Karpas-422 (cell line): ENCODE results near the gene ZFP64. TPM values are rescaled to one million over a fixed set of nuclear protein-coding genes. Genes with fewer than 3 reads are reported as not detected.

ENCODE experiments used
- DNase-seq: peaks from one replicate; pipeline ENCODE4 v3.0.0-alpha.2; 2015
- H2AFZ ChIP-seq: fragments of 200-600 bp; sonication (generic); 2 replicates; pipeline ENCODE4 v1.6.1; 2014; ENCODE audit warnings: antibody characterized with exemption, low read length, mixed read lengths
- H3K27ac ChIP-seq: fragments of 200-600 bp; sonication (generic); 2 replicates; pipeline ENCODE4 v1.5.1; 2014; ENCODE audit warnings: mild to moderate bottlenecking, low read length, moderate library complexity
- H3K27me3 ChIP-seq: fragments of 200-600 bp; sonication (generic); 2 replicates; pipeline ENCODE4 v1.6.1; 2014; ENCODE audit warnings: low read length, mixed read lengths
- H3K36me3 ChIP-seq: fragments of 200-600 bp; sonication (generic); 2 replicates; pipeline ENCODE4 v1.6.1; 2014; ENCODE audit warnings: low read length, mixed read lengths; ENCODE audit not compliant: insufficient read depth
- H3K4me1 ChIP-seq: fragments of 200-600 bp; sonication (generic); 2 replicates; pipeline ENCODE4 v1.6.1; 2014; ENCODE audit warnings: mild to moderate bottlenecking, low read length, mixed read lengths
- H3K4me2 ChIP-seq: fragments of 200-600 bp; sonication (generic); 2 replicates; pipeline ENCODE4 v1.6.1; 2014; ENCODE audit warnings: low read length, low read depth, mild to moderate bottlenecking; ENCODE audit not compliant: poor library complexity, severe bottlenecking
- H3K4me3 ChIP-seq: fragments of 200-600 bp; sonication (generic); 2 replicates; pipeline ENCODE4 v1.5.1; 2014; ENCODE audit warnings: mild to moderate bottlenecking, antibody characterized with exemption, low read length, mixed read lengths
- H3K79me2 ChIP-seq: fragments of 200-600 bp; sonication (generic); 2 replicates; pipeline ENCODE4 v1.6.1; 2014; ENCODE audit warnings: mild to moderate bottlenecking, low read length, mixed read lengths
- H3K9ac ChIP-seq: fragments of 200-600 bp; sonication (generic); 2 replicates; pipeline ENCODE4 v1.6.0; 2014; ENCODE audit warnings: low read length
- H3K9me2 ChIP-seq: fragments of 200-600 bp; sonication (generic), shearing (Covaris generic); replicated peaks from 2 replicates; pipeline ENCODE4 v1.6.0; 2014; ENCODE audit warnings: mild to moderate bottlenecking, low read length, moderate library complexity; ENCODE audit not compliant: insufficient read depth
- H3K9me3 ChIP-seq: fragments of 300-700, 200-600 bp; sonication (generic); 2 replicates; pipeline ENCODE4 v1.6.1; 2014; ENCODE audit warnings: low read length, mixed read lengths
- H4K20me1 ChIP-seq: fragments of 200-600 bp; sonication (generic); 2 replicates; pipeline ENCODE4 v1.6.1; 2014; ENCODE audit warnings: mild to moderate bottlenecking, antibody characterized with exemption, low read length, low read depth; ENCODE audit not compliant: insufficient read depth
- total RNA-seq: library from RNA; depleted of rRNA; stranded (reverse); fragments of >200 nt; shearing (Covaris generic); gene quantifications from 2 replicates; pipeline ENCODE4 v1.2.3, GENCODE V29; 2014; ENCODE audit warnings: low replicate concordance

The ZFP64 gene
- total RNA-seq, 1 experiment from 2014 or later, result 5.9 TPM

GRCh38 chr20:52212943-52213342, 21.4 kb upstream of the ZFP64 start:
- Histone ChIP-seq H3K4me1 (peaks cover 7% of the 10 kb centered on the region), H3K9me3 (peaks cover 3% of the 10 kb centered on the region; the same call in 1 of the 2 replicates), H3K9ac (no peak overlapping the region), H2AFZ (no peak overlapping the region), H3K27ac (no peak overlapping the region), H3K9me2 (no peaks in the 10 kb centered on the region), H3K36me3 (no peaks in the 10 kb centered on the region), H4K20me1 (no peaks in the 10 kb centered on the region), H3K27me3 (no peaks in the 10 kb centered on the region; the same call in 1 of the 2 replicates), H3K4me3 (no peak overlapping the region), H3K4me2 (no peak overlapping the region), H3K79me2 (no peaks in the 10 kb centered on the region)
- DNase-seq, result no peak

- H4K20me1 ChIP-seq, result no peaks in the 10 kb centered on the region
- H3K27ac ChIP-seq, result no peak overlapping the region
- H2AFZ ChIP-seq, result no peak overlapping the region
- H3K9me2 ChIP-seq, result no peaks in the 10 kb centered on the region
- H3K4me2 ChIP-seq, result no peak overlapping the region
- DNase-seq, result no peak
- no peaks in the 10 kb centered on the region for H3K36me3 ChIP-seq
- no peak overlapping the region for H3K4me3 ChIP-seq
- H3K9ac ChIP-seq, result no peak overlapping the region
- no peaks in the 10 kb centered on the region for H3K79me2 ChIP-seq
- H3K9me3 ChIP-seq, result peaks cover 3% of the 10 kb centered on the region; the same call in 1 of the 2 replicates
- H3K4me1 ChIP-seq, result peaks cover 7% of the 10 kb centered on the region
- no peaks in the 10 kb centered on the region; the same call in 1 of the 2 replicates for H3K27me3 ChIP-seq
These were observed 18.7 kb upstream of the ZFP64 start for GRCh38 chr20:52210037-52210990.

- Histone ChIP-seq H3K27ac (no peak overlapping the region), H3K36me3 (no peaks in the 10 kb centered on the region), H2AFZ (no peak overlapping the region), H3K4me2 (no peak overlapping the region), H3K27me3 (no peaks in the 10 kb centered on the region; the same call in 1 of the 2 replicates), H3K4me3 (no peak overlapping the region), H4K20me1 (no peaks in the 10 kb centered on the region), H3K9me3 (peaks cover 3% of the 10 kb centered on the region; the same call in 1 of the 2 replicates), H3K4me1 (peaks cover 7% of the 10 kb centered on the region), H3K9ac (no peak overlapping the region), H3K79me2 (no peaks in the 10 kb centered on the region), H3K9me2 (no peaks in the 10 kb centered on the region)
- DNase-seq, result no peak
These were observed 17.6 kb upstream of the ZFP64 start for GRCh38 chr20:52209154-52209571.

- H4K20me1 ChIP-seq, result no peaks in the 10 kb centered on the region
- no peak overlapping the region for H3K27ac ChIP-seq
These were observed 15.6 kb upstream of the ZFP64 start for GRCh38 chr20:52207020-52207810.

GRCh38 chr20:52204136-52204535, 12.6 kb upstream of the ZFP64 start:
- Histone ChIP-seq H2AFZ (no peak overlapping the region), H3K27me3 (no peaks in the 10 kb centered on the region)

More at GRCh38 chr20:52207020-52207810, 15.6 kb upstream of the ZFP64 start:
- Histone ChIP-seq H3K9me2 (no peaks in the 10 kb centered on the region), H2AFZ (no peak overlapping the region), H3K4me3 (no peak overlapping the region), H3K4me2 (no peak overlapping the region), H3K9ac (no peak overlapping the region), H3K36me3 (no peaks in the 10 kb centered on the region), H3K79me2 (no peaks in the 10 kb centered on the region), H3K27me3 (no peaks in the 10 kb centered on the region; the same call in 1 of the 2 replicates), H3K9me3 (peaks cover 3% of the 10 kb centered on the region; the same call in 1 of the 2 replicates), H3K4me1 (no peaks in the 10 kb centered on the region)
- DNase-seq, result no peak

GRCh38 chr20:52201395-52201794, 9.8 kb upstream of the ZFP64 start:
- H2AFZ ChIP-seq, result no peak overlapping the region
- DNase-seq, result no peak

More at GRCh38 chr20:52204136-52204535, 12.6 kb upstream of the ZFP64 start:
- Histone ChIP-seq H3K9me2 (no peaks in the 10 kb centered on the region), H3K36me3 (no peaks in the 10 kb centered on the region), H3K4me2 (no peak overlapping the region), H3K4me3 (no peak overlapping the region), H3K79me2 (no peaks in the 10 kb centered on the region), H4K20me1 (no peaks in the 10 kb centered on the region), H3K9me3 (no peaks in the 10 kb centered on the region), H3K9ac (no peak overlapping the region), H3K27ac (no peak overlapping the region), H3K4me1 (no peaks in the 10 kb centered on the region)
- DNase-seq, result no peak

GRCh38 chr20:52200870-52201269, 9.3 kb upstream of the ZFP64 start:
- Histone ChIP-seq H3K27me3 (no peaks in the 10 kb centered on the region), H3K27ac (no peak overlapping the region), H3K9ac (no peak overlapping the region), H3K4me2 (no peak overlapping the region), H3K79me2 (no peaks in the 10 kb centered on the region), H3K9me2 (no peaks in the 10 kb centered on the region), H3K4me1 (no peaks in the 10 kb centered on the region), H3K36me3 (no peaks in the 10 kb centered on the region), H4K20me1 (no peaks in the 10 kb centered on the region), H3K9me3 (no peaks in the 10 kb centered on the region), H2AFZ (no peak overlapping the region), H3K4me3 (no peak overlapping the region)
- DNase-seq, result no peak

More at GRCh38 chr20:52201395-52201794, 9.8 kb upstream of the ZFP64 start:
- Histone ChIP-seq H3K4me3 (no peak overlapping the region), H3K79me2 (no peaks in the 10 kb centered on the region), H3K27me3 (no peaks in the 10 kb centered on the region), H3K9ac (no peak overlapping the region), H4K20me1 (no peaks in the 10 kb centered on the region), H3K36me3 (no peaks in the 10 kb centered on the region), H3K27ac (no peak overlapping the region), H3K4me2 (no peak overlapping the region), H3K9me3 (no peaks in the 10 kb centered on the region), H3K9me2 (no peaks in the 10 kb centered on the region), H3K4me1 (no peaks in the 10 kb centered on the region)

- H3K9ac ChIP-seq, result no peak overlapping the region
- no peak overlapping the region for H3K4me3 ChIP-seq
- H3K4me1 ChIP-seq, result peaks cover 7% of the 10 kb centered on the region
- no peaks in the 10 kb centered on the region for H3K79me2 ChIP-seq
- H4K20me1 ChIP-seq, result no peaks in the 10 kb centered on the region
- H3K36me3 ChIP-seq, result no peaks in the 10 kb centered on the region
- H3K9me3 ChIP-seq, result no peaks in the 10 kb centered on the region
- no peak overlapping the region for H3K4me2 ChIP-seq
- no peaks in the 10 kb centered on the region for H3K27me3 ChIP-seq
- no peak for DNase-seq
- no peak overlapping the region for H3K27ac ChIP-seq
- H3K9me2 ChIP-seq, result no peaks in the 10 kb centered on the region
- no peak overlapping the region for H2AFZ ChIP-seq
These were observed 5.3 kb upstream of the ZFP64 start for GRCh38 chr20:52196845-52197244.
